ENCODE measurements around the gene BRD7.

BRD7 gene

GRCh38 chr16:50316848-50317630 is 51.7 kb downstream of the BRD7 start:
- no peak for DNase-seq

- DNase-seq, result no peak
Observed at GRCh38 chr16:50316102-50316847, 52.5 kb downstream of the BRD7 start.

GRCh38 chr16:50315346-50315997 is 53.3 kb downstream of the BRD7 start:
- no peak for DNase-seq

- DNase-seq, result no peak
Observed at GRCh38 chr16:50314665-50315064, 54.1 kb downstream of the BRD7 start.

- DNase-seq, result no peak
Observed at GRCh38 chr16:50313596-50314478, 55.0 kb downstream of the BRD7 start.

- DNase-seq, result no peak
Observed at GRCh38 chr16:50311891-50312501, 56.8 kb downstream of the BRD7 start.

GRCh38 chr16:50311134-50311528 is 57.7 kb downstream of the BRD7 start:
- no peak for DNase-seq

GRCh38 chr16:50310308-50311133 is 58.3 kb downstream of the BRD7 start:
- no peak for DNase-seq

GRCh38 chr16:50309527-50310307 is 59.1 kb downstream of the BRD7 start:
- no peak for DNase-seq

GRCh38 chr16:50309156-50309526 is 59.6 kb downstream of the BRD7 start:
- no peak for DNase-seq

- DNase-seq, result no peak
Observed at GRCh38 chr16:50308237-50308965, 60.4 kb downstream of the BRD7 start.

- DNase-seq, result no peak
Observed at GRCh38 chr16:50306287-50306686, 62.5 kb downstream of the BRD7 start.

GRCh38 chr16:50305441-50306061 is 63.2 kb downstream of the BRD7 start:
- no peak for DNase-seq

GRCh38 chr16:50304467-50305440 is 64.0 kb downstream of the BRD7 start:
- DNase-seq, result no peak

- peak; percentile 93 for DNase-seq
Observed at GRCh38 chr16:50303605-50304466, 65.0 kb downstream of the BRD7 start.

- peak; percentile 27 for DNase-seq
Observed at GRCh38 chr16:50303041-50303604, 65.7 kb downstream of the BRD7 start.

All from NCI-H226 (cell line).